Measurements from ENCODE around the gene SLC19A3. TPM values are rescaled to one million over a fixed set of nuclear protein-coding genes. Genes with fewer than 3 reads are reported as not detected.

The SLC19A3 gene
- total RNA-seq, 2 donors from 2014 or later: 0.41 to 1.3 TPM

DNA sequence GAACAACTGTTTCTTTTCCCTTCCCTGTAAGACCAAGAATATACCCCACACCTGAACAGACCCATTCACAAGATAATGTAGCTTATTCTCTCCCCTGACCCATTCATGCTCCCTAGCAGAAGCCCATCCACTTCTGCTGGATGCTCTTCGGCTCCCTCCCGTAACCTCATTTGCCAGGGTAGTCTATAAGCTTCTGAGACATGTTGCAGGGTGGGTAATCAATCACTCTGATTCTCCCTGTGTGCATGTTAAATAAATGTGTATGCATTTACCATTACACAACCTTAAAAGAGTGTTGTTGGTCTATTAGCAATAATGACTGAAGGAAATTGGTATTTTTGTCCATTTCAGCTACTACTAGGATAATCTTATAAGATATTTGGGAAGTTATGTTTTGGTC lies 1.3 kb downstream of the SLC19A3 start:
- WGBS: 100% methylated on average over 2 of the region's 2 CpGs
- Histone ChIP-seq H3K27ac (no peak overlapping the region), H3K4me1 (replicated peaks) (no peaks in the 10 kb centered on the region), H3K27me3 (replicated peaks; ENCODE audit: insufficient read depth) (no peaks in the 10 kb centered on the region), H3K36me3 (no peaks in the 10 kb centered on the region), H3K4me3 (no peak overlapping the region), H3K9me3 (no peaks in the 10 kb centered on the region)
- intact Hi-C loops (cut with DNase I): no loop called here
- no peak for DNase-seq (ENCODE audit: low spot score)
- TF ChIP-seq POLR2AphosphoS5 (IDR thresholded peaks at IDR 0.05): no peak
- TF ChIP-seq, protein P1, sequence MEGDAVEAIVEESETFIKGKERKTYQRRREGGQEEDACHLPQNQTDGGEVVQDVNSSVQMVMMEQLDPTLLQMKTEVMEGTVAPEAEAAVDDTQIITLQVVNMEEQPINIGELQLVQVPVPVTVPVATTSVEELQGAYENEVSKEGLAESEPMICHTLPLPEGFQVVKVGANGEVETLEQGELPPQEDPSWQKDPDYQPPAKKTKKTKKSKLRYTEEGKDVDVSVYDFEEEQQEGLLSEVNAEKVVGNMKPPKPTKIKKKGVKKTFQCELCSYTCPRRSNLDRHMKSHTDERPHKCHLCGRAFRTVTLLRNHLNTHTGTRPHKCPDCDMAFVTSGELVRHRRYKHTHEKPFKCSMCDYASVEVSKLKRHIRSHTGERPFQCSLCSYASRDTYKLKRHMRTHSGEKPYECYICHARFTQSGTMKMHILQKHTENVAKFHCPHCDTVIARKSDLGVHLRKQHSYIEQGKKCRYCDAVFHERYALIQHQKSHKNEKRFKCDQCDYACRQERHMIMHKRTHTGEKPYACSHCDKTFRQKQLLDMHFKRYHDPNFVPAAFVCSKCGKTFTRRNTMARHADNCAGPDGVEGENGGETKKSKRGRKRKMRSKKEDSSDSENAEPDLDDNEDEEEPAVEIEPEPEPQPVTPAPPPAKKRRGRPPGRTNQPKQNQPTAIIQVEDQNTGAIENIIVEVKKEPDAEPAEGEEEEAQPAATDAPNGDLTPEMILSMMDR (IDR thresholded peaks at IDR 0.05): no peak
- no peak for TF ChIP-seq POLR2A (IDR thresholded peaks at IDR 0.05)

DNA sequence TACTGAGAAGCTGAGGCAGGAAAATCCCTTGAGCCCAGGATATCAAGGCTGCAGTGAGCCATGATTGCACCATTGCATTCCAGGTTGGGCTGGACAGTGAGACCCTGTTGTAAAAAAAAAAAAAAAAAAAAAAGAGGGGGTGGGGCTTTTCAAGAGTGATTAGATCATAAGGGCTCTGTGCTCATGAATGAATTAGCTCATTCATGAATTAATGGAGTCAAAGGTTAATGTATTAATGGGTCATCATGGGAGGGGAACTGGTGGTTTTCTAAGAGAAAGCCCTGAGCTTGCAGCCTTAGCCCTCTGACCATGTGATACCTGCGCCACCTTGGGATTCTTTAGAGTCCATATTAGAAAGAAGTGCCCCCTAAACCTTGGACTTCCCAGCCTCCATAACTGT lies 4.5 kb downstream of the SLC19A3 start:
- H3K4me1 ChIP-seq (replicated peaks): no peaks in the 10 kb centered on the region
- no peak overlapping the region for H3K27ac ChIP-seq
- intact Hi-C loops (cut with DNase I): no loop called here
- WGBS: 100% methylated on average over 1 of the region's 1 CpG
- no peaks in the 10 kb centered on the region for H3K9me3 ChIP-seq
- no peak for DNase-seq (ENCODE audit: low spot score)
- H3K4me3 ChIP-seq: no peak overlapping the region
- H3K36me3 ChIP-seq: no peaks in the 10 kb centered on the region
- no peaks in the 10 kb centered on the region for H3K27me3 ChIP-seq (replicated peaks; ENCODE audit: insufficient read depth)
- TF ChIP-seq POLR2AphosphoS5 (IDR thresholded peaks at IDR 0.05): no peak
- TF ChIP-seq, protein P1 (IDR thresholded peaks at IDR 0.05): no peak
- no peak for TF ChIP-seq POLR2A (IDR thresholded peaks at IDR 0.05)

DNA sequence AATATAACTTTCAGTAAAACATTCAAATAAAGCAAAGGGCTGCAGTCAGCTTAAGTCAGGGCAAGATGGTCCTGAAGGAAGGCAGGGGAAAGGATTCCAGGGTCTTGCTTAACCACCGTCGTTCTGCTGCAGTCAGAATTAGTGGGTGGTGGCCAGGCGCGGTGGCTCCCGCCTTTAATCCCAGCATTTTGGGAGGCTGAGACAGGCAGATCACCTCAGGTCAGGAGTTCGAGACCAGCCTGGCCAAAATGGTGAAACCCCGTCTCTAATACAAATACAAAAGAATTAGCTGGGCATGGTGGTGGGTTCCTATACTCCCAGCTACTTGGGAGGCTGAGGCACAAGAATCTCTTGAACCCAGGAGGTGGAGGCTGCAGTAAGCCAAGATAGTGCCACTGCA lies 6.8 kb downstream of the SLC19A3 start:
- Histone ChIP-seq H3K27ac (no peak overlapping the region), H3K27me3 (replicated peaks; ENCODE audit: insufficient read depth) (no peaks in the 10 kb centered on the region), H3K36me3 (no peaks in the 10 kb centered on the region), H3K4me3 (no peak overlapping the region), H3K4me1 (replicated peaks) (no peaks in the 10 kb centered on the region), H3K9me3 (no peaks in the 10 kb centered on the region)
- DNase-seq (ENCODE audit: low spot score): no peak
- WGBS: 89% methylated on average over 7 of the region's 7 CpGs
- TF ChIP-seq, protein P1 (IDR thresholded peaks at IDR 0.05): no peak
- TF ChIP-seq POLR2AphosphoS5 (IDR thresholded peaks at IDR 0.05) (no peak), POLR2A (IDR thresholded peaks at IDR 0.05) (no peak)
- intact Hi-C loops (cut with DNase I): no loop called here

DNA sequence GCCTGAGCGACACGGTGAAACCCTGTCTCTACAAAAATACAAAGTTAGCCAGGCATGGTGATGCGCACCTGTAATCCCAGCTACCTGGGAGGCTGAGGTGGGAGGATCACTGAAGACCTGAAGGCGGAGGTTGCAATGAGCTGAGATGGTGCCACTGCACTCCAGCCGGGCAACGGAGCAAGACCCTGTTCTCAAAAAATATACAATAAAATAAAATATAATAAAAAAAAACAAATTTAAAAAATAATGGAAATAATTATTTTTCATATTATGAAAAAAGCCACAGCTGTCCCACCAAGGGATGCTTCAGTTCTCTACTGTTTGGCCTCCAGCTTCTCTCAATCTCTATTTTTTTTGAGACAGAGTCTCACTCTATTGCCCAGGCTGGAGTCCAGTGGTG lies 10.4 kb downstream of the SLC19A3 start:
- 77% methylated on average over 6 of the region's 6 CpGs for WGBS
- intact Hi-C loops (cut with DNase I): no loop called here
- Histone ChIP-seq H3K27me3 (replicated peaks; ENCODE audit: insufficient read depth) (no peaks in the 10 kb centered on the region), H3K9me3 (no peaks in the 10 kb centered on the region), H3K4me3 (no peak overlapping the region), H3K4me1 (replicated peaks) (no peaks in the 10 kb centered on the region), H3K36me3 (no peaks in the 10 kb centered on the region), H3K27ac (no peak overlapping the region)
- TF ChIP-seq, protein P1 (IDR thresholded peaks at IDR 0.05): no peak
- TF ChIP-seq POLR2A (IDR thresholded peaks at IDR 0.05) (no peak), POLR2AphosphoS5 (IDR thresholded peaks at IDR 0.05) (no peak)
- DNase-seq (ENCODE audit: low spot score): no peak

DNA sequence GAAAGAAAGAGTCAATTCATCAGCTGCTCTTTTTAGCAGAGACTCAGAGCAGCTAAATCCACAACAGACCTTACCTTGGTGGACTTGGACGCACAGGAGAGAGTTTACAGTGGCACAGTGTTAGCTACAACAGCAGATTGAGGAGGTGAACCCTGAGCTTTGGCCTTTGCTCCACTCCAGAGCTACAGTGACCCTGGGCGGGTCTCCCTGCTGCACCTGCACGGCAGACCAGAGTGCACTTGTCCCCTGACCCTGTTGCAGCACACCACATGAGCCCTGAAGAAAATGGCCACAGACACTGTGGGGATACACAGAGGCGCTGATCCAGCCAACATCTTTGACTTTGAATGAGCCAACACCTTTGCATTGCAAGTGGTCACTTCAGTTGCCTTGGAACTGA lies 11.0 kb downstream of the SLC19A3 start:
- H3K27ac ChIP-seq: no peak overlapping the region
- no peaks in the 10 kb centered on the region for H3K27me3 ChIP-seq (replicated peaks; ENCODE audit: insufficient read depth)
- WGBS: 86% methylated on average over 4 of the region's 4 CpGs
- H3K36me3 ChIP-seq: no peaks in the 10 kb centered on the region
- H3K9me3 ChIP-seq: no peaks in the 10 kb centered on the region
- no peaks in the 10 kb centered on the region for H3K4me1 ChIP-seq (replicated peaks)
- no peak for TF ChIP-seq POLR2A (IDR thresholded peaks at IDR 0.05)
- no peak for DNase-seq (ENCODE audit: low spot score)
- intact Hi-C loops (cut with DNase I): no loop called here
- H3K4me3 ChIP-seq: no peak overlapping the region
